Ammon's horn (tissue), 1 donor: ENCODE data around the gene MYO9A.
"Not testable (repeated sequence)": the region's sequence is repeated elsewhere in the genome, so short reads cannot be mapped to it uniquely, and the experiment has no call there.

Experiments
- DNase-seq: peaks from one replicate; pipeline ENCODE4 v3.0.0-alpha.2; 2016; ENCODE audit warnings: low spot score

MYO9A gene

DNA sequence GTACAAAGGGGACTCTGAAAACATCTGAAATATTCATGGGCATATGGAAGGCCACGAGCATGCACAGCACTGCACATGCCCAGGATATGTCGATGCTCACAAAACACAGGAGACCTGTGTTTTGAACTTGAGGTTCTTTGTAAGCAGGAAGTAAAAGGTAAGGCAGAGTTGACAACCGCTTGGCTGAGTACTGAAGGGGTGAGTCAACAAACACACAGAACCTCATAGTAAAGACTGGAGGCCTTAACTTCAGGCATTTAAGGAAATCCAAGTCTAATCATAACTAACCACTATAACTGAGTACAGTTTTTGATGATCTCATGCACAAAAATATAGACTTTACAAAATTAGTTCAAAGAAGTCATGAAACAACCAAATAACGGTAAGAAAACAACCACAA, 80.6 kb downstream of the MYO9A start:
- no peak for DNase-seq

DNA sequence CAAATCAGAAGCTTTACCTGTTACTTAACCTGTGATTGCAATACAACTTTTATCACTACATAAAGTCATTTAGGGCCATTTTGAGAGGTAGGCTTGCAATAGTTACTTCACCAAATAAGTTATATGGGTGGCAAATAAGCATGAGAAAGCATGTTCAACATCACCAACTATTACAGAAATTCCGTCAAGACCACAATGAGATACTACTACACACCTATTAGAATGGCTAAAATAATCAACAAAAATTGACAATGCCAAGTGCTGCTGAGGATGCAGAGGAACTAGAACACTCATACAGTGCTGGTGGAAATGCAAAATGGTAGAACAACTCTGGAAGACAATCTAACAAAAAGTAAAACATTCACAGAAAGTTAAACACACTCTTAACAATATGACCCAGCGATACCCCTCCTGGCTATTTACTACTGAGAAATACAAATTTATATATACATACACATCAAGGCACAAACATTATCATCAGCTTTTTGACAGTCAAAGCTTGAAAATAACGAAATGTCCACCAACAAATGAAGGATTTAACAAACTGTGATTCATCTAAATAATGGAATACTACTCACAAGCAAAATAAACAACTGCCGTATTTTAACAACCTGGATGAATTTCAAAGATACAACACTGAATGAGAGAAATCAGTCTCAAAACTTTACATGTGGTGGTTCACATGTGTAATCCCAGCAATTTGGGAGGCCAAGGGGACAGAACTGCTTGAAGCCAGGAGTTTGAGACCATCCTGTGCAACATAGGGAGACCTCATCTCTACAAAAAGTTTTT, 82.9 kb downstream of the MYO9A start:
- no peak for DNase-seq

DNA sequence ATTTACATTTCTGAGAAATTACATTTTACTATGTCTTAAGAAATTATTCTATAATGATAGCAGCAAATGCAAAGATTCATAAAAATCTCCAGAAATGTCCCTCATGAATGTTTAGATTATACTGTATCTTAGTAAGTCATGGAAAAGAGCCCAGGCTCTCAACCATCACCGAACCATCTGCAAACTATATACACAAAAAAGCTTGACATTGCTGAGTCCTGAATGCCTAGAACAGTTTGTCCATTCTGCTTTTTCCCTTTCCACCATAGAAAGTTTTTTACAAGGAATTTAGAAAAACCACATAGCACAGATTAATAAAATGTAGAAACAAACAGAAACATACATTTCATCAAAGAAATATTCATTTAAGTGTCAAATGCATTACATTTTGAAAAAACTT, 83.6 kb downstream of the MYO9A start:
- DNase-seq: no peak

DNA sequence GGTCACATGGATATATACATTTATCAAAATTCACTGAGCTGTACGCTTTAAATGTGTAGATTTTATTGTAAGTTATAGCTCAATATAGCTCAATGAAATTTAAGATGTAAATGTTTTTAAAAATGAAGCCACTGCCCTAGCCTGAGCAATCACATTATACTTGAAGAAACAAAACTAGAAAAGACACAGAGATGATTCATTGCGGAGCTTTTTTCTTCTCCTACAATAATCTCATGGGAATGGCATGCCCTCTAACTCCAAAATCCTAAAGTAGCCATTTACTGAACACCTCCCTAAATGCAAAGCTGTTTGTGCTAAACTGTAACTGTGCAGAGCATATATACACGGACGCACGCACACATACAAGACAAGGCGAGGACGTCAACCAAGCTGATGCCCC, 84.2 kb downstream of the MYO9A start:
- no peak for DNase-seq

DNA sequence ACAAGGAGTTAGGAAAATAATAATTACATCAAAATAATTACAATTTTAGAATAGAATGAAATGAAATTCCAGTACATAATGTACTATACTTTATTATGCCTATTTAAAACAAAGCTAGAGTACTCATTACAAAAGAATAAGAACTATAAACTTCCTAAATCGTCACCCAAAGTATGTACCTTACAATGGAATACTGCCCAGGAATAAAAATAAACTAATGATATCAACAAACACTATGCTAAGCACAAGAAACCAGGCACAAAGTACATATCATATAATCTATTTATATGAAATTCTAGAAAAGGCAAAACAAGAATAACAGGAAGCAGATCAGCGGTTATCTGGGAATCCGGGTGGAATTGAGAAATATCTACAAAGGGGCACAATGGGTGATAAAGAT, 84.7 kb downstream of the MYO9A start:
- DNase-seq: no peak

- no peak for DNase-seq
These were observed 96.3 kb downstream of the MYO9A start for GRCh38 chr15:72021604-72022003.

DNA sequence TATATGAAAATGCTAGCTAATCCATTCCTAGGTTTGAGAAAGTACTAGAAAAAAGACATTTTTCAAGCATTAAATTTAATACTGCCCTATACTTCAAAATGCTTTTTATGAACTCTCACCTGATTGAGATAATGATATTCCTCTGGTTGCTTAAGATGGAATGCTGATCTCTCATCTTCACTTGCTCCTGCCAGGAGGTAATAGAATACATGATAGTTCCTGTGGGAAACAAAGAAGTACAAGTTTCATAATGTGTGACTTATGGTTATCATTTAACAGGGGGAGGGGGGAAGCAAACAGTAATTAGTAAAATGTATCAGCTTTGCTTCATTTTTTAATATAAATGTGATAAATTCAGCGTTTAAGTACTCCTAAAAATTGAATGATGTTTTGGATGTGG, 97.2 kb downstream of the MYO9A start:
- no peak for DNase-seq

DNA sequence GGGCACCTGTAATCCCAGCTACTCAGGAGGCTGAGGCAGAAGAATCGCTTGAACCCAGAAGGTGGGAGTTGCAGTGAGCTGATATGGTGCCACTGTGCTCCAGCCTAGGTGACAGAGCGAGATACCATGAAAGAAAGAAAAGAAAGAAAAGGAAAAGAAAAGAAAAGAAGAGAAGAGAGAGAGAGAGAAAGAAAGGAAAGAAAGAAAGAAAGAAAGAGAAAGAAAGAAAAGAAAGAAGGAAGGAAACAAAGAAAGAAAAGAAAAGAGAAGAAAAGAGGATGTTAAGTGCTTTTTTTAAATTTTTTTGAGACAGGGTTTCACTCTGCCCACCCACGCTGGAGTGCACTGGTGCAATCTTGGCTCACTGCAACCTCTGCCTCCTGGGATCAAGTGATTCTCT, 103.4 kb downstream of the MYO9A start:
- not testable (repeated sequence) for DNase-seq

DNA sequence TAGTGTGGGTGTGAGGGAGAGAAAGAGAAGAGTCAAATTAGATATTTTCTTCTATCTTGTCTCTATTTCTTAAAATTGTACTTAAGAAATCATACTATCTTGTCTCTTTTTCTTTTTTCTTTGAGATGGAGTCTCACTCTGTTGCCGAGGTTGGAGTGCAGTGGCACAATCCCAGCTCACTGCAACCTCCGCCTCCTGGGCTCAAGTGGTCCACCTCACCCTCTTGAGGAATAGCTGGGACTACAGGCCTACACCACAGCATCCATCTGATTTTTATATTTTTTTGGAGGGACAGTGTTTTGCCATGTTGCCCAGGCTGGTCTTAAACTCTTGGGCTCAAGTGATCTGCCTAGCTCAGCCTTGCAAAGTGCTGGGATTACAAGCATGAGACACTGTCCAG, 104.2 kb downstream of the MYO9A start:
- no peak for DNase-seq

DNA sequence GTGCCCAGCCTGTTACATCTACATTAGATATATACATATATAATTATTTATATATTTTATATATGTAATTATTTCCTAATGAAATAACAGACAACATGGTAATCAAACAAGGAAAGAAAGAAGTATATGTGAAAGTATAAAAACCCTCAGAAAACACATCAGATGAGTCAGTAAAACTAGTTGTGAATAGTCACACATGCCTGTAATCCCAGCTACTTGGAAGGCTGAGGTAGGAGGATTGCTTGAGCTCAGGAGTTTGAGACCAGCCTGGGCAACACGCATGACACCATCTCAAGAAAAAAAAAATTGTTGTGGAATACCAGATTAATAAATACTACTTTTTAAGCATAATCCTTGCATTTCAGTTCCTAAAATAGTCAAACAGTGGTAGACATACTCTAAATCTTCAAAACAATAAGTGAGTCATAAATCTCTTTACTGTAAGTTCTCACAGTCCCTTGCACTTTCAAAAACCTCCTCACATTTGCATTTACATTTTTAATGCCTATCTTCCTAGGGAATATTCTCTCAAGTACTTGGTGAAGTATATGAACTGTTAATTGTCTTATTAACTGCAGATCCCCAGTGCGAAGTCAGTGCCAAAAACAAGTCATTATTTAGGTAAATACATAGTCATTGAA, 106.5 kb downstream of the MYO9A start:
- no peak for DNase-seq

DNA sequence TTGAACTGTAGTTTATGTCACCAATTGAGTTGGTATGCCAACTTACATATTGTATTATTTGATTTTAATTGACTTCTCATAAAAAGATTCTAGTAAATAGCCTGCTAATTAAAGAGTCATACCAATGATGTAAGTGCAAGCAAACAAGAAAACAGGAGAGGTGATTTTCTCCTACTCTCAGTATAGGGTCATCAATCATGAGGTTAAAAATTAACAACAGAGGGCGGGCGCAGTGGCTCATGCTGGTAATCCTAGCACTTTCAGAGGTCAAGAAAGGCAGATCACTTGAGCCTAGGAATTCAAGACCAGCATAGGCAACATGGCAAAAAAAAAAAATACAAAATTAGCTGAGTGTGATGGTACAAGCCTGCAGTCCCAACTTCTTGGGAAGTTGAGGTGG, 108.7 kb downstream of the MYO9A start:
- DNase-seq: no peak

GRCh38 chr15:72006382-72006781, 111.6 kb downstream of the MYO9A start:
- DNase-seq: no peak

- no peak for DNase-seq
These were observed 112.5 kb downstream of the MYO9A start for GRCh38 chr15:72005483-72005882.

DNA sequence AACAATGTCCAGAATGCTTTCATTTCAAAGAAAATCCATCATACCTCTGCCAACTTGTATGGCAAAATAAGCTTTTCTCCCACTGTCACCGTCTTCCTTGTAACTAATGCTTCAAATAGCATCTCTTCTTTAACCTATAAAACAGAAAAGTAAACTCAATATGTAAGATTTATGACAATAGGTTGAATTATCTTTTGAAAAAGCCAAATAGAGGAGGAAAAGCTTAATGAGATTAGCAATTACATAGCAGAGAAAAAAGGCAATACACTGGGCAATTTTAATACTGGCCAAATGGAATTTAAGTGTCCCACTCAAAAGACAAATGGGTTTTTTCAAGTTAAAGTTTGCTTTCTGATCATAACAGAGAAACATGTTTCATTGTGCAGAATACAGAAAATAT, 118.1 kb downstream of the MYO9A start:
- DNase-seq: no peak

DNA sequence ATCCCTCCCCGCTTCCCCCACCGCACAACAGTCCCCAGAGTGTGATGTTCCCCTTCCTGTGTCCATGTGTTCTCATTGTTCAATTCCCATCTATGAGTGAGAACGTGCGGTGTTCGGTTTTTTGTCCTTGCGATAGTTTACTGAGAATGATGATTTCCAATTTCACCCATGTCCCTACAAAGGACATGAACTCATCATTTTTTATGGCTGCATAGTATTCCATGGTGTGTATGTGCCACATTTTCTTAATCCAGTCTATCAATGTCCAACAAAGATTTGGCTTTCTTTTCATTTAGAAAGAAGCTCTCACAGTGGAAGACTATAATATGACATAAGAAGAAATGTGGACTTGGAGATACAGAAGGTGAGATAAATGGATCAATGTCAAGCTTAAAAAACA, 119.2 kb downstream of the MYO9A start:
- not testable (repeated sequence) for DNase-seq

GRCh38 chr15:71997691-71998090, 120.3 kb downstream of the MYO9A start:
- DNase-seq: no peak

DNA sequence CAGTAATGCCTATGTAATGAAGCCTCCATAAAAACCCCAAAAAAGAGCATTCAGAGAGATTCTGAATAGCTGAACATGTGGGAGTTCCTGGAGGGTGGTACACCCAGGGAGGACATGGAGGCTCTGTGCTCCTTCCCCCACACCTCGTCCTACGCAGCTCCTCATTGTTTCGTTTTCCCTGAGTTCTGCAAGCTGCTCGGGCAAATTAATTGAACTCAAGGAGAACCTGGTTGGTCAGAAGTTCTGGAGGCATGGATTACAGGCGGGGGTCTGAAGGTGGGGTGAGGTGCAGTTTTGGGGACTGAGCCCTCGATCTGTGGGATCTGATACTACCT, 142.2 kb downstream of the MYO9A start:
- peak; percentile 3 for DNase-seq

GRCh38 chr15:71974211-71974610, 143.7 kb downstream of the MYO9A start:
- DNase-seq: no peak

DNA sequence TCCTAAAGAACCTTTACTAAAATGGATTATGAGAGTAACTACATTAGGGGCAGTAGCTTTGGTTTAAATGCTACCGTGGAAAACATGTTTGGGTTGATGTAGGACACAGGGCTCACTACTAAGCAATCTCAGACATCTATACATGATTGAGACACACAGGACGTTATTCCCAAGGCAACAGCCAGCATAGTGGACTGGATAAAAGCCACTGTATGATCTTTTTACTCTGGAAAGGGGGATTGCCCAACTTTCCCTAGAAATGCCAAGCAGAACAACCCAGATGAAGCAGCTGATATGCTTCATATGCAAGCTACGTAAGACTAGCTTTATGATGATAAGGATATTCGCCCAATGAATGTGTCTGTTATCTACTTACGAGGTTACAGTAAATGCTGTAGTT, 144.6 kb downstream of the MYO9A start:
- no peak for DNase-seq

GRCh38 chr15:71971905-71972304, 146.0 kb downstream of the MYO9A start:
- no peak for DNase-seq

DNA sequence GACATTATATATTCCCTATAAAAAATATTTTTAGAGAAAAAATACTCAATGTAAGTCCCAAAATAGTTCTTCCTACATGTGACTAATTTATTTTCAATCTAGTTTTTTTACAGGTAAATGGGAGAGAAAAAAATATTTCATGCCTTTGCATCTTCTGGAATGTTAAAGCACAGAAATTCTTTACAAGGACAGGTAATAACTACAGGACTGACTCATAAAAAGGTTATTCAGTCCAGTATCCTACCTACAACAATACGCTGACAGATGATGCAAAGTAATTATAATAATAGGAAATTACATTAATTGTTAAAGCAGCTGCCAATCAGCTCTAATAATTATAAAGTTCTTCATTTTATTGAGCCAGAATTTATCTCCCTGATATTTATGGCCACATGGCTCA, 147.5 kb downstream of the MYO9A start:
- DNase-seq: no peak

GRCh38 chr15:71962537-71962936, 155.4 kb downstream of the MYO9A start:
- no peak for DNase-seq

- DNase-seq: no peak
These were observed 160.9 kb downstream of the MYO9A start for GRCh38 chr15:71957026-71957425.

DNA sequence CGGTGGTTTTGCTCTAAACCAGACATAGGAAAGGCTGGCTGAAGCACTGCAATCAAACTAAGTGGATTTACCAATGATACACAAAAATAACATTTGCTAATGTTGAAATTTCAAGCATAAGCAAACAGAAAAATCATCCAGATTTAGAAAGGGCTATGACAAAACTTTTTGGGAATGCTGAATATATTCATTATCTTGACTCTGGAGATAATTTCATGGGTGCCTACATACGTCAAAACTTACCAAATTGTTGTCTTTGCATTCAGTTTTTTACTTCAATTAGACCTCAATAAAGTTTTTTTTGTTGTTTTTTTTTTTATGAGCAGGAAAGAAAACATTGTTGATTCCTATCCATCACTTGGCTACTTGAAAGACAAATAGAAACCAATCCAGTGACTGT, 166.8 kb downstream of the MYO9A start:
- DNase-seq: no peak
